Nephron (organoid): Measurements from ENCODE around the gene AP2A2.

Experiments used
- H3K27ac Mint-ChIP-seq, 3 experiments: 2 replicates each; pipeline ENCODE4 v1.8.0; 2020; ENCODE audit warnings: mixed read lengths in 3 of 3, mild to moderate bottlenecking in 2 of 3, moderate library complexity in 1 of 3
- H3K27me3 Mint-ChIP-seq: 2 replicates; pipeline ENCODE4 v1.8.0; 2021; ENCODE audit warnings: low read depth, mild to moderate bottlenecking, moderate library complexity, mixed read lengths
- H3K36me3 Mint-ChIP-seq: 2 replicates; pipeline ENCODE4 v1.8.0; 2020; ENCODE audit warnings: low read depth, mixed read lengths
- H3K4me1 Mint-ChIP-seq: 2 replicates; pipeline ENCODE4 v1.8.0; 2020; ENCODE audit warnings: mixed read lengths
- H3K4me3 Mint-ChIP-seq, 3 experiments: 2 replicates each; pipeline ENCODE4 v1.8.0; 2020; ENCODE audit warnings: mild to moderate bottlenecking in 3 of 3, mixed read lengths in 3 of 3, moderate library complexity in 2 of 3
- H3K9me3 Mint-ChIP-seq: 2 replicates; pipeline ENCODE4 v1.8.0; 2020; ENCODE audit warnings: mixed read lengths
- TF ChIP-seq, protein P1 (sequence below), 3 experiments: fragments of 200-600 bp; sonication (generic); IDR thresholded peaks; one replicate each; pipeline ENCODE4 v1.5.0; 2021; ENCODE audit warnings: antibody characterized with exemption in 3 of 3; ENCODE audit not compliant: unreplicated experiment in 3 of 3

AP2A2 gene

DNA sequence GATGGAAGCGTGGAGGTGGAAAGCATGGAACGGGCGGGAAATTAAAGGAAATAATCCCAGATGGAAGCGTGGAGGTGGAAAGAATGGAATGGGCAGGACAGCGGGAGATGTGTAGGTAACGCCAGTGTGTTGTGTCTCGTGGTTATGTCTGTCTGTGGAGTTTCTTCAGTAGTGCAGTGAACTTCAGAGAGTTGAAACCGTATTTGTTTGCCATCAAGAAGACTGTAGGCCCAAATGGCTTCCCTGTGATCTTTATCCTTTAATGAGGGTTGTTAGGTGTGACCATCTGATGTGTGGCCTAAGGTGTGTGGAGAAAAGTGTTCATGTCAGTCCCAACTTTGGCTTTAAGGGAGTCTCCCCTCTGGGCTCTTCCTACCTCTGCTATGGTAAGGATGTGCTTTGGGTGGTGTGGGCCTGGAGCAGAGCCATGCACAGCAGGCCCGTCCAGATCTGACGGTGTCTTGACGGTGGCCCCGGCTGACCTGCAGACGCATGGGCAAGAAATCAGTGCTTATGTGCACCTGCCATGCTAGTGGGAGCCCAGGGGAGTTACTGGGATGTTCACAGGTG lies 39.6 kb downstream of the AP2A2 start:
- no peak overlapping the region for H3K27ac Mint-ChIP-seq
- H3K36me3 Mint-ChIP-seq: peaks cover 54% of the 10 kb centered on the region
- H3K4me3 Mint-ChIP-seq: no peak overlapping the region
- no peaks in the 10 kb centered on the region for H3K27me3 Mint-ChIP-seq
- H3K9me3 Mint-ChIP-seq: no peaks in the 10 kb centered on the region
- peaks cover 10% of the 10 kb centered on the region for H3K4me1 Mint-ChIP-seq
- TF ChIP-seq, protein P1, sequence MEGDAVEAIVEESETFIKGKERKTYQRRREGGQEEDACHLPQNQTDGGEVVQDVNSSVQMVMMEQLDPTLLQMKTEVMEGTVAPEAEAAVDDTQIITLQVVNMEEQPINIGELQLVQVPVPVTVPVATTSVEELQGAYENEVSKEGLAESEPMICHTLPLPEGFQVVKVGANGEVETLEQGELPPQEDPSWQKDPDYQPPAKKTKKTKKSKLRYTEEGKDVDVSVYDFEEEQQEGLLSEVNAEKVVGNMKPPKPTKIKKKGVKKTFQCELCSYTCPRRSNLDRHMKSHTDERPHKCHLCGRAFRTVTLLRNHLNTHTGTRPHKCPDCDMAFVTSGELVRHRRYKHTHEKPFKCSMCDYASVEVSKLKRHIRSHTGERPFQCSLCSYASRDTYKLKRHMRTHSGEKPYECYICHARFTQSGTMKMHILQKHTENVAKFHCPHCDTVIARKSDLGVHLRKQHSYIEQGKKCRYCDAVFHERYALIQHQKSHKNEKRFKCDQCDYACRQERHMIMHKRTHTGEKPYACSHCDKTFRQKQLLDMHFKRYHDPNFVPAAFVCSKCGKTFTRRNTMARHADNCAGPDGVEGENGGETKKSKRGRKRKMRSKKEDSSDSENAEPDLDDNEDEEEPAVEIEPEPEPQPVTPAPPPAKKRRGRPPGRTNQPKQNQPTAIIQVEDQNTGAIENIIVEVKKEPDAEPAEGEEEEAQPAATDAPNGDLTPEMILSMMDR (IDR thresholded peaks at IDR 0.05; ENCODE audit: unreplicated experiment in 3 of 3): no peak

DNA sequence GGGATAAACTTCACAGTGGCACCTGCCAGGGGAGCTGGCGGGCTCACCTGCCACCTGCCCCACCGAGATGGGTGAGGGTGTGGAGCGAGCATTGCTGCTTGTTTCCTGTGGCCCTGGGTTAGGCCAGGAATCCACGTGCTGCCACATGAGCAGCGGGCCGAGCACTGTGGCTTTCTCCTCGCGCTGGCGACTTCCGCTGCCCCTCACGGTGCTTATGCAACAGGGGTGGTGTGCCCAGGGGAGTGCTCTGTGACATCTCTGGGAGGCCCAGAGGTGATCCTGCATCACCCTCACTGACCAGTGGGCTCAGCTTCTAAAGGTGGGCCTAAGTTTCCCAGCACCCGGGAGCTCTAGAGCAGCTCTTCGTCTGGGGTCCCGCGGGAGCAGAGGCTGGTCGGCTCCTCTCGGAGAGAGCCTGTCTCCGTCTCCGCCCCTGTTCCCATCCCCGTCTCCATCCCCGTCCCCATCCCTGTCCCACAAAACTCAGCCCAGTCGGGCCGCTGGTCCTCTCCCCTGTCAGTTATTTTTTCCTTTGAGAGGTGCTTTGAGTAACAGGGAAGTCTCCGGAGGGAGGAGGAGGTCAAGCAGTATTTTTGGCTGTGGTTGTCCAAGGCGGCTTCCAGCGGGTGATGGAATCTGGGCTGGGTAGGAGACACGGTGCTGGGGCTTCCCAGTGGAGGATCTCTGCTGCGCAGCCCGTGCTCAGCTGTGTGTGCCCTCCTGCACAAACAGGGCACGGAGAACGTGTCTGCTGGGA lies 42.5 kb downstream of the AP2A2 start:
- peaks cover 57% of the 10 kb centered on the region for H3K36me3 Mint-ChIP-seq
- TF ChIP-seq, protein P1 (IDR thresholded peaks at IDR 0.05; ENCODE audit: unreplicated experiment in 3 of 3): no peak
- H3K27me3 Mint-ChIP-seq: no peaks in the 10 kb centered on the region
- no peaks in the 10 kb centered on the region for H3K9me3 Mint-ChIP-seq
- H3K4me1 Mint-ChIP-seq: peaks cover 15% of the 10 kb centered on the region
- H3K27ac Mint-ChIP-seq: no peak overlapping the region
- H3K4me3 Mint-ChIP-seq: no peak overlapping the region

DNA sequence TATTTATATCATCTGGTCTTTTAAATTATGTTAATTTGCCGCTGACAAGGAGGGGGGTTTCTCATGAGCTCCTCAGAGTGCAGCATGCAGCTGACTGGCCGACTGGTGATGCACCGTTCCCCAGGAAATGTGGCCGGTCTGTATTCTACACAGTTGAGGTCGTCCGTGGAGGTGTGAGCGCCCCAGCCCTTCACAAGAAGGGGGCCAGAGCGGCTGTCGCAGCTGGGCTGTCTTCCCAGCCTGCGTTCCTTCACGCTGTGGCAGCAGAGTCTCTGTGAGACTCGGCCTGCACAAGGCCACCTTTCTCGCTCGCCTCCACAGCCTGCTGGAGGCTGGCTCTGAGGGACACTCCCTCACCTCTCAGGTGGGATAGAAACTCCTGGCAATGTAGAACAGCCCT lies 43.2 kb downstream of the AP2A2 start:
- H3K36me3 Mint-ChIP-seq: peaks cover 58% of the 10 kb centered on the region
- H3K4me3 Mint-ChIP-seq: no peak overlapping the region
- H3K27me3 Mint-ChIP-seq: no peaks in the 10 kb centered on the region
- H3K9me3 Mint-ChIP-seq: no peaks in the 10 kb centered on the region
- H3K4me1 Mint-ChIP-seq: peaks cover 15% of the 10 kb centered on the region
- TF ChIP-seq, protein P1 (IDR thresholded peaks at IDR 0.05; ENCODE audit: unreplicated experiment in 3 of 3): no peak
- no peak overlapping the region for H3K27ac Mint-ChIP-seq

DNA sequence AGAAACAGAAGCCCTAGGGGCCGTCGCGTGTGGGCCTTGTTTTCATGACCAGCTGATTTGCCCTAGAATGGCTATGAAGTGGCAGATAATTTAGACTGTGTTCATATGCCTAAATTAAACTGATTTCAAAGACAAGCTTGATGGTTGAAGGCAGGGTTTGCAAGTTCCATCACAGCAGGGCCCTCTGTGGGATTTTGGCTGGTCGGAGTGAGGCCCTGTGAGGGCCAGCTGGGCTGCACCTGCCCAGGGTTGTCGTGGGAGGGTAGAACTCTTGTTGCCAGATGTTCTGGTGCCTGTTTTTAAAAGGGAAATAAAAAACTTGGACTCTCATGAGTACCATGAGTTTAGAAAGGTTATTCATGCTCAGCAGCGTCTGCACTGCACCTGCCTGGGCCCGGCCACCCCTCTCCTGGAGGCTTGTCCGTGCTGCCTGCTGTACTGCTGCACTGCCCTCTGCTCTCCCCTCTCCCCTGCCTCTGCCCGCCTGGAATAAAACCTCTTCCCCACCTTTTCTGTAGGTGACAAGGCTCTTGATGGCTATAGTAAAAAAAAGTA lies 44.1 kb downstream of the AP2A2 start:
- Mint-ChIP-seq H3K9me3 (no peaks in the 10 kb centered on the region), H3K4me3 (no peak overlapping the region), H3K27me3 (no peaks in the 10 kb centered on the region), H3K36me3 (peaks cover 55% of the 10 kb centered on the region), H3K4me1 (peaks cover 15% of the 10 kb centered on the region), H3K27ac (no peak overlapping the region)
- TF ChIP-seq, protein P1 (IDR thresholded peaks at IDR 0.05; ENCODE audit: unreplicated experiment in 3 of 3): no peak

DNA sequence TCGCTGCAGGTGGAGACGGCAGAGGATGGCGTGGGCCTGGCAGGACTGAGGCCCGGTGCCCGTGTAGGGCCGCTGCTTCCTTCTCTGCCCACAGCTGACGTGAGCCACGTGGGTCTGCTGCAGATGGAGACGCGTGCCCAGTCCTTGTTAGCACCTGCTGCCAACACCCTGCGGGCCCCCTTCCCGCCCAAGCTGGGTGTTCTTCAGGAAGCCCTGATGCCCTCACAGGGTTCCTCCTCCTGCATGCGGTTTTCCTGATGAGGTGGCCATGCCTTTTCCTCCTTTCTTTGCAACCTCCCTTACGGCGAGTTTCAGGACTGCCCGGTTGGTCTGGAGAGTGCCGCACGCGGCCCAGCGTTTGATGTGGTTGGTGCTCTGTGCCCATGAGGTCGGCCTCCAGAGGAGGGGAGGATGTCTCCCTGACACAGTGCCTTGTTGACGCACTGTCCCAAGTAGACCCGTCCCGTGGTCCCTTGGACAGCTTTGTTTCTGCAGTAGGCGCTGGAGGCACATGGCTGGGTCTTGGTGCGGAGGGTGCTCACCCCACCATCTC lies 44.7 kb downstream of the AP2A2 start:
- Mint-ChIP-seq H3K9me3 (no peaks in the 10 kb centered on the region), H3K27me3 (no peaks in the 10 kb centered on the region), H3K4me1 (peaks cover 15% of the 10 kb centered on the region), H3K27ac (no peak overlapping the region), H3K4me3 (no peak overlapping the region), H3K36me3 (peaks cover 57% of the 10 kb centered on the region)
- TF ChIP-seq, protein P1 (IDR thresholded peaks at IDR 0.05; ENCODE audit: unreplicated experiment in 3 of 3): no peak
